GM23248 (cell line): Measurements from ENCODE around the gene CAMKMT. TPM values are rescaled to one million over a fixed set of nuclear protein-coding genes. Genes with fewer than 3 reads are reported as not detected.

Source experiments
- DNase-seq: peaks from one replicate; pipeline ENCODE4 v3.0.0-alpha.2; 2015
- H2AFZ ChIP-seq: fragments of 200-600 bp; sonication (generic); 2 replicates; pipeline ENCODE4 v1.6.1; 2016; ENCODE audit warnings: antibody characterized with exemption
- H3F3A ChIP-seq: fragments of 200-600 bp; sonication (generic); 2 replicates; pipeline ENCODE4 v1.6.1; 2016; ENCODE audit warnings: mild to moderate bottlenecking, antibody characterized with exemption, mixed run types; ENCODE audit not compliant: insufficient read depth
- H3K27ac ChIP-seq: fragments of 200-600 bp; sonication (generic); 2 replicates; pipeline ENCODE4 v1.5.1; 2016; ENCODE audit warnings: mild to moderate bottlenecking
- H3K27me3 ChIP-seq: fragments of 200-600 bp; sonication (generic); replicated peaks from 2 replicates; pipeline ENCODE4 v1.6.1; 2016; ENCODE audit warnings: mild to moderate bottlenecking; ENCODE audit not compliant: insufficient read depth
- H3K36me3 ChIP-seq: fragments of 200-600 bp; sonication (generic); 2 replicates; pipeline ENCODE4 v1.6.1; 2016; ENCODE audit warnings: low read depth, mild to moderate bottlenecking
- H3K4me1 ChIP-seq: fragments of 200-600 bp; sonication (generic); 2 replicates; pipeline ENCODE4 v1.6.1; 2016; ENCODE audit warnings: mild to moderate bottlenecking; ENCODE audit not compliant: insufficient read depth
- H3K4me2 ChIP-seq: fragments of 200-600 bp; sonication (generic); one replicate; pipeline ENCODE4 v1.6.1; 2016; ENCODE audit warnings: mild to moderate bottlenecking; ENCODE audit not compliant: unreplicated experiment
- H3K4me3 ChIP-seq: fragments of 200-600 bp; sonication (generic); 2 replicates; pipeline ENCODE4 v1.5.1; 2016; ENCODE audit warnings: mild to moderate bottlenecking
- H3K79me2 ChIP-seq: fragments of 200-600 bp; sonication (generic); 2 replicates; pipeline ENCODE4 v1.6.1; 2016; ENCODE audit warnings: mild to moderate bottlenecking; ENCODE audit not compliant: insufficient read depth
- H3K9ac ChIP-seq: fragments of 200-600 bp; sonication (generic); 2 replicates; pipeline ENCODE4 v1.6.1; 2016; ENCODE audit warnings: mild to moderate bottlenecking
- H3K9me2 ChIP-seq: fragments of 200-600 bp; sonication (generic); 2 replicates; pipeline ENCODE4 v1.6.1; 2016; ENCODE audit warnings: mixed run types, mild to moderate bottlenecking, moderate library complexity; ENCODE audit not compliant: insufficient read depth
- H3K9me3 ChIP-seq: fragments of 200-600 bp; sonication (generic); one replicate; pipeline ENCODE4 v1.6.1; 2017; ENCODE audit warnings: low read depth
- H4K20me1 ChIP-seq: fragments of 200-600 bp; sonication (generic); 2 replicates; pipeline ENCODE4 v1.6.0; 2016; ENCODE audit not compliant: insufficient read depth
- EZH2 ChIP-seq: fragments of 200-600 bp; sonication (generic); IDR thresholded peaks from 2 replicates; pipeline ENCODE4 v1.6.1; 2018; ENCODE audit warnings: antibody characterized with exemption, mild to moderate bottlenecking; ENCODE audit not compliant: insufficient read depth, poor library complexity, severe bottlenecking
- EZH2phosphoT487 ChIP-seq: fragments of 200-600 bp; sonication (generic); IDR thresholded peaks from 2 replicates; pipeline ENCODE4 v1.6.1; 2018; ENCODE audit warnings: antibody characterized with exemption, moderate library complexity, mild to moderate bottlenecking, low read depth; ENCODE audit not compliant: insufficient read depth
- WGBS, 2 experiments: methylation state at CpG; one replicate each; pipeline ENCODE4 v1.1.6; 2015 to 2017; ENCODE audit warnings: low lambda C conversion rate in 2 of 2, low coverage in 1 of 2; ENCODE audit errors: missing lambda C conversion rate in 2 of 2; 5-methylcytosine and 5-hydroxymethylcytosine counted together
- in situ Hi-C: fragments of 300-500 bp; cut with MboI; formaldehyde crosslinking; loops from 2 replicates; pipeline ENCODE4 v1.15.0; 2020
- polyA plus RNA-seq: library from polyadenylated mRNA; unstranded; fragments of >200 nt; fragmentation: Nextera tagmentation; extraction: Ambion mirVana; gene quantifications from 2 replicates; pipeline ENCODE4 v1.2.1, GENCODE V29; 2016
- total RNA-seq: library from RNA; depleted of rRNA; stranded (reverse); fragments of >200 nt; shearing (Covaris generic); gene quantifications from 2 replicates; pipeline ENCODE4 v1.2.3, GENCODE V29; 2014

CAMKMT gene
- total and polyA plus RNA-seq, 2 experiments from 2014 or later: 3.1 to 6.9 TPM

- in situ Hi-C loops: loop anchor here (25.0 kb wide), 1 partner anchor 232 kb away; no protein-coding TSS in a partner anchor
Measured at GRCh38 chr2:44480068-44480467, 118.3 kb downstream of the CAMKMT start.

GRCh38 chr2:44487052-44487451 lies 125.3 kb downstream of the CAMKMT start:
- 97 to 98% methylated on average over 1 of the region's 1 CpG for WGBS, 2 experiments
- no peaks in the 10 kb centered on the region for H3K9me3 ChIP-seq
- H3K36me3 ChIP-seq: no peaks in the 10 kb centered on the region
- no peak for DNase-seq
- H2AFZ ChIP-seq: no peak overlapping the region
- no peaks in the 10 kb centered on the region for H3K79me2 ChIP-seq
- H3K4me1 ChIP-seq: no peaks in the 10 kb centered on the region
- in situ Hi-C loops: loop anchor here (25.0 kb wide), 1 partner anchor 225 kb away; no protein-coding TSS in a partner anchor
- H3K27me3 ChIP-seq: no peaks in the 10 kb centered on the region
- H3F3A ChIP-seq: no peaks in the 10 kb centered on the region
- no peaks in the 10 kb centered on the region for H3K9me2 ChIP-seq
- no peak overlapping the region for H3K27ac ChIP-seq
- no peak for TF ChIP-seq EZH2phosphoT487
- no peak for TF ChIP-seq EZH2
- no peaks in the 10 kb centered on the region for H4K20me1 ChIP-seq
- H3K4me3 ChIP-seq: no peak overlapping the region
- no peak overlapping the region for H3K4me2 ChIP-seq
- H3K9ac ChIP-seq: no peak overlapping the region

More at GRCh38 chr2:44480068-44480467, 118.3 kb downstream of the CAMKMT start:
- 98% methylated on average over 2 of the region's 2 CpGs for WGBS, 2 experiments
- H3K9ac ChIP-seq: no peak overlapping the region
- no peak for TF ChIP-seq EZH2phosphoT487
- no peak for TF ChIP-seq EZH2
- DNase-seq: no peak
- no peaks in the 10 kb centered on the region for H3K4me1 ChIP-seq
- H4K20me1 ChIP-seq: no peaks in the 10 kb centered on the region
- H3K27ac ChIP-seq: no peak overlapping the region
- H2AFZ ChIP-seq: no peak overlapping the region; the same call in 1 of the 2 replicates
- no peaks in the 10 kb centered on the region for H3F3A ChIP-seq
- no peaks in the 10 kb centered on the region for H3K79me2 ChIP-seq
- no peaks in the 10 kb centered on the region for H3K9me2 ChIP-seq
- H3K4me2 ChIP-seq: no peak overlapping the region
- no peak overlapping the region for H3K4me3 ChIP-seq
- no peaks in the 10 kb centered on the region for H3K9me3 ChIP-seq
- H3K27me3 ChIP-seq: no peaks in the 10 kb centered on the region
- H3K36me3 ChIP-seq: no peaks in the 10 kb centered on the region

- no peaks in the 10 kb centered on the region for H3F3A ChIP-seq
- no peak for DNase-seq
- no peak overlapping the region for H3K4me3 ChIP-seq
- H3K4me2 ChIP-seq: no peak overlapping the region
- H3K27me3 ChIP-seq: no peaks in the 10 kb centered on the region
- H3K9me3 ChIP-seq: no peaks in the 10 kb centered on the region
- no peaks in the 10 kb centered on the region for H3K36me3 ChIP-seq
- WGBS, 2 experiments: 93 to 97% methylated on average over 3 of the region's 3 CpGs
- H3K4me1 ChIP-seq: no peaks in the 10 kb centered on the region
- H3K9ac ChIP-seq: no peak overlapping the region
- H4K20me1 ChIP-seq: no peaks in the 10 kb centered on the region
- no peak overlapping the region for H2AFZ ChIP-seq
- no peaks in the 10 kb centered on the region for H3K79me2 ChIP-seq
- H3K9me2 ChIP-seq: no peaks in the 10 kb centered on the region
- no peak overlapping the region for H3K27ac ChIP-seq
- TF ChIP-seq EZH2: no peak
- TF ChIP-seq EZH2phosphoT487: no peak
- in situ Hi-C loops: loop anchor here (25.0 kb wide), 1 partner anchor 222 kb away; no protein-coding TSS in a partner anchor
Measured at GRCh38 chr2:44490726-44491125, 129.0 kb downstream of the CAMKMT start.

- Histone ChIP-seq H4K20me1 (no peaks in the 10 kb centered on the region), H3K4me1 (no peaks in the 10 kb centered on the region), H3K27me3 (no peaks in the 10 kb centered on the region), H3K9ac (no peak overlapping the region), H3K9me2 (no peaks in the 10 kb centered on the region), H3K79me2 (no peaks in the 10 kb centered on the region), H3K27ac (no peak overlapping the region), H3K36me3 (no peaks in the 10 kb centered on the region), H3F3A (no peaks in the 10 kb centered on the region), H2AFZ (no peak overlapping the region), H3K4me3 (no peak overlapping the region), H3K9me3 (no peaks in the 10 kb centered on the region), H3K4me2 (no peak overlapping the region)
- in situ Hi-C loops: loop anchor here (25.0 kb wide), 1 partner anchor 218 kb away; no protein-coding TSS in a partner anchor
- no peak for DNase-seq
- TF ChIP-seq EZH2: no peak
- no peak for TF ChIP-seq EZH2phosphoT487
- 94% methylated on average over 2 of the region's 2 CpGs for WGBS, 2 experiments
Measured at GRCh38 chr2:44494006-44494405, 132.3 kb downstream of the CAMKMT start.
